DMS 273 (cell line): ENCODE results near the gene MPP2.
"Not testable (repeated sequence)": the region's sequence is repeated elsewhere in the genome, so short reads cannot be mapped to it uniquely, and the experiment has no call there.

Experiments used
- DNase-seq: peaks from one replicate; lab custom pipeline; 2025; ENCODE audit not compliant: unreplicated experiment; lab: John Stamatoyannopoulos, UW

MPP2 gene

DNA sequence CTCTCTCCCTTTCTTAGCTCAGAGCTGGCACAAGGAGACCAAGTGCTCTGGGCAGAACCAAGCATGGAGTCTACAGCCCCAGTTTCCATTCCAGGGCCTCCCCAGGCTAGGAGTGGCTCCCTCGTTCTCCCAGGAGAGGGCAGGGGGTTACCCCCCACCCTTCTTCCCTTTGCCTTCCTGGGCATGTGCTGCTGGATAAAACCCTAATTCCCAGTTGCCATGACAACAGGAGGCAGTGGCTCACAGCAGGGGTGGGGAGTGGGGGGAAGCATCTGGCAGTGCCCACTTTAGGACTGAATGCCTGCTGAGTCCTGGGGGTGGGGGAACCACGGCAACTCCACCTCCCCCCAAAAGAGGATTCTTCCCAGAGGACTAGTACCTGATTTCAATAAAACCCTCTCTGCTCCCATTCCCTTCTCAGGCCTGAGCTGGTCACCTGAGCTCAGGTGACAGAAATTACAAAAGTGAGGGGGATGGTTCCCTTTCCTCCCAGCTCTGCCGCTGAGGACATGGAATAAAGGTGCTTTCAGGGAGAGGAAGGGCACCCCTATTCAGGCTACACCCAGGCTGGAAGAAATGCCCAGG is 1.8 kb downstream of the MPP2 start:
- peak; percentile 83 for DNase-seq

DNA sequence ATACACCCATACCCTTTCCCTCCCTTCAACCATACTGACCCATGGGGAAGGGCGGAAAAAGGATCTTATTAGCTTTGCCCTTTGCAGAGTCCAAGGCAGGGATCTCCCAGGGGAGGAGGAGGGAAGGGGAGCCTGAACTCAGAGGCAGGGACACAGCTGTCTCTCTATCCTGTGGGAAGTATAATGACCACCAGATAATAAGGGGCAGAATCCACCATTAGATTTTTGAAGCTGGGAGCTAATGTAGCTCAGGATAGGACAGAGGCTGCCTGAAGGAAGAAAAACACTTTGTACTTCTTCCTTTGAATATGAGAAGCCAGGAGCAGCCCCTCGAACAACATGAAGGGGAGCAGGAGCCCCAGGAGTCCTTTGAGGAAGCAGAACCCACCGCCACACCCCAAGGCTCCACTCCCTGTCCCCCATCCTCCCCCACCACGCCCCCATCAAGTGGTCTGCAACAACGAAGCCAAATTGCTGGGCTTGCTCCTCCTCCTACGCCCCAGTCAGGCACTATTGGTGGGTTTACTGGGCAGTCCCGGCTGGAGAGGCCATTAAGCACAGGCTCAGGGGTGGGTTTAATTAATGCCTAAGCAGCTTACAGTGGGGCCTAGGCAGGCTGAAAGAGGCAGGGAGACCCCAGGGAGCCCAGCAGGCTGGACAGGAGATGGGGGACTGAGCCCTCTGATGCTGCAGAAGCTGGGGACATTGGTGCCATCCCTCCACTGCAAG is 5.3 kb downstream of the MPP2 start:
- no peak for DNase-seq

DNA sequence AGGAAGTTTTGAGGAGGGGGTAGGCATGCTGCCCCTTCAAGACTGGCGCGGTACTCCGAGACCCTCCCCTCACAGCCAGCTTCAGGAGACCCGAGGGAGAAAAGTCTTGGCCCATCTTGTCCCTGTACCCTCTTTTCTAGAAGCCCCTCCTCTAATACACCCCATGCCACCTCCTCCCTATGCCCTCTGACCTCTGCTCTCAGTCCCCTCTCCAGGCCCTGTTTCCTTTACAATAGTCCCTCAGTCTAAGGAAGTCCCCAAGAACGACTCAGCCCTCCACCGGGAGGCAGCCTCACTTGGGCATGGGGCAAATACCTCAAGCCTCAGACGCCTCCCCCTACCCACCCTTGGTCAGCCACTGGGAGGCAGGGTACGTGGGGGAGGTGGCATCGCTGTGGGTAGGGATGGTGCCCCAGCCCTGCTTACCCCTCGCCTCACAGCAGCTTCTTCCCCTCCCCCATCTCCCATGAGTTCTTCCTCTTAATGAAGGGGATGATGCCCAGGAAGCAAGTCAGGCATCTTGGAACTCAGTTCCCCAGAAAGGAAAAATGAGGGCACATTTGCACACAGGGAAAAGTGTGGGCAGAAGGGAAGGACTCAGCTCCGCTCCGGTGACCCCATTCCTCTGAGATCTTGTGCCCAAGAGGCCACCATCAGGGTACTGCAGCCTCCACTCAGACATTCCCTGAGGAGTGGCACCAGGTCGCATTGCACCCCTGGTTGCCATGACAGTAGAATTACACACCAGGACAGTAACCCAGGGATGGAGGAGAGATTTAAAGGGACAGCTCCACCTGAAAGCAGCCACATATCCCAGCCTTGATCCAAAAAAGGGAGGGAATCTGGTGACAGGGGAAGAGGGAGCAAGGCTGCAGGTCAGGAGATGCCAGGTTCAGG is 6.2 kb downstream of the MPP2 start:
- DNase-seq: peak; percentile 52

DNA sequence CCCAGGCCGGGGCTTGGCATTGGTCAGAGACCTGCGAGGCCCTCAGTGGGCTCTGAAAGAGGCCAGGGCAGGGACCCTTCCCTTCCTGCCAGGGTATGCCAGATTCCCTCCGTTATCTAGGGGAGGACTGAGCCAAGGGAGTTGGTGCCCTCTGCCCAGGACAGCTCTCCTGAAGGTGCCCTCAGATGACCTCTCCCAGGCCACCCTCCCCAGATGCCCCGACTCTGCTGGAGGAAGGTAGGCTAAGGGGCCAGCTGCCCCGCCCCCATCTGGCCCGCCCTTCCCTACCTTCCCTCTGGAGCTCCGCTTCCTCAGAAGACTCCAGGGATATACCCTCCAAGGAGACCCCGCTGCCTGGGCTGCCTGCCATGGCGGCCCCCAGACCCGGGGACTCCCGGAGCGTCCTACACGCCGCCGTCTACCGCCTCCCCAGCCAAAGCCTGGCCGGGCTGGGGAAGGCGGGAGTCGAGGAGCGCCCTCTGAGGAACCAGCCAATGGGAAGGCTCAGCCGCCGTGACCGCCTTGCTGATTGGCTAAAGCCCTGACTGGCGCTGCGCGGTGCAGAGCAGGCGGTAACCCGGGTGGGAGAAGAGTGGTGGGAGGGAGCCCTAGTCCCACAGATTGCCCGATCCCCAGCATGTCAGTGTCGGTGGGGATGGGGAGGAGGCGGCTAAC is 7.0 kb downstream of the MPP2 start:
- DNase-seq: peak; percentile 97

DNA sequence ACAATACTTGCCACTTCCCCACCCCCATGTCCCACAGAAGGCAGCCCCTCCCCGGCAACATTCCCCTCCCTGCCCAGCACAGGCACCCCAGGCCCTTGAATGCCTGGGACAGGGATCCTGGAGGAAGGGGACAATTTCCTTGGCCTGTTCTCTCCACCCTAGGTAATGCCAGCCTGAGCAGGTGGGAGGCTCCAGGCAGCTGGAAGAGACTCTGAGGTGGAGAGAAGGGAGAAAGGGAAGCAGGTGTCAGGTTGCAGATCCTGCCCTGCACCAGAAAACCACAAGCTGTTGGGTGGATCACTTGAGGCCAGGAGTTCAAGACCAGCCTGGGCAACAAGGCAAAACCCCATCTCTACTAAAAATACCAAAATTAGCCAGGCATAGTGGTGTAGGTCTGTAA is 8.9 kb downstream of the MPP2 start:
- DNase-seq: peak; percentile 65

DNA sequence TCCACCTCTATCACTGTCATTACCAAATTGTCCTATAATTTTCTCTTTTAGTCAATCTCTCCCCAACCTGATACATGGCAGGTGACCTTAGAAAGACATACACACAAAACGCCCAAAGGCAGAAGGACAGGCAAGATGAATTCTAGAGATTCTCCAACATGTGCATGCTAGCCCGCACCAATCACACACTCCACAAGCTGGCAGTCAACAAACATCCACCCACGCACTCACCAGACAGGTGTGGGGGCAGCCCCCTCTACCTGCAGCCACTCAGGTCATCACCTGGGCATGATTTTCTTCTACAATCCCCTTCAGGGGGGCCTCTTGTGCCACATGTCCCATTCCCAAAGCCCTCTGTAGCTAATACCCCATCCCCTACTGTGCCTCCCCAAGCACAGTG is 9.5 kb downstream of the MPP2 start:
- no peak for DNase-seq

DNA sequence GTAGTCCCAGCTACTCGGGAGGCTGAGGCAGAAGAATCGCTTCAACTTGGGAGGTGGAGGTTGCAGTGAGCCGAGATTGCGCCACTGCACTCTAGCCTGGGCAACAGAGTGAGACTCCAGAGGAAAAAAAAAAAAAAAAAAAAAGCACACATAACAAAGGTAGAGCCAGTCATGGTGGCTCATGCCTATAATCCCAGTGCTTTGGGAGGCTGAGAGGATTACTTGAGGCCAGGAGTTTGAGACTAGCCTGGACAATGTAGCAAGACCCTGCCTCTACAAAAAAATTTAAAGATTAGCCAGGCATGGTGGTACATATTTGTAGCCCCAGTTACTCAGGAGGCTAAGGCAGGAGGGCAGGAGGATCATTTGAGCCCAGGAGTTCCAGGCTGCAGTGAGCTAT is 12.8 kb downstream of the MPP2 start:
- DNase-seq: not testable (repeated sequence)

DNA sequence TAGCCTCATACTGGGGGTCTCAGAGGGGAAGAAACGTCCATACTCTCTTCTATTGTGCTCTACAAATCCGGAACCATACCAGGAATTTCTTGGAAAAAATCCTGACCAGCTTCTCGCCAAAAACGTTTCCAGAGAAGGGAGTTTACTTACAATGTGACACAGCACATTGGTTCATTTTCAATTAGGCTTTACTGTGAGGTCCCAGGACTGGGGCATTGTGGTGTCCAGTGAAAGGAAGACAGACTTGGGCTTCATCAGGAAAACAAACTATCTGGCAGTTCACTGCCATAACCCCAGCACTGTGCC is 14.7 kb downstream of the MPP2 start:
- no peak for DNase-seq

DNA sequence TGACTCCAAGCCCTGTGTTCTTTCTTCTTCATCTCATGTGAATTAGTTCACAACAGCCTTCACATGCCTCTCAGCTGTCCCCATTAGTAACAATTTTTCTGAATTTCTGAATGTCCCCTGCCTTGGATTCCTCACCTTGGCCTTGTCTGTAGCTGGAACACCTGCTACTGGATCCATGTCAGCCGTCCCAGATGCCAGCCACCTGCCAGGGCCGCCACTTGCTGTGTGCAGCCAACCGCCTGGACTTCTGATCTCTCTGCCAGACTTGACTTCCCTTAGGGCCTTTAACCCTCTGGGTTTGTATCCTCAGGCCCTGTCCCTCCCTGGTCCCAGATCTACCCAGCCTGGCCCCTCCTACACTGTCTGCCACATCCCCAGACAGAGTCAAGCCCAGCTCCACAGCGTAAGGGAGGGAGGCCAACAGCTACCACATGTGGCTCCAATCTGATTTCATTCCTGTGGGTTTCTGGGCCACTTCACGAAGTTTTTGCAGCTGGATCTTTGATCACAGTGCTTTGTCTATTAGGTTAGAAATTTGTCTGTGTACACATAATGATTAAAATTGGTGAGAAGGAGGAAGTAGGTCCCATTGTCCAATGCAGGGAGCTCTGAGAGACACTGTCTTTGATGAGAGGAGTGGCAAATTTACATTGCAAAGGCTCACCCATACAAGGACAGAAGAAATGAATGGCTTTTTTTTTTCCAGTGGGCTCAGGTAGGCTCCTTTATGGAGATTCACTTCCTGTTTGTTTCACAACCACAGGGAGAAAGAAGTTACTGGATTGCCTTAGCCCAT is 15.3 kb downstream of the MPP2 start:
- no peak for DNase-seq

DNA sequence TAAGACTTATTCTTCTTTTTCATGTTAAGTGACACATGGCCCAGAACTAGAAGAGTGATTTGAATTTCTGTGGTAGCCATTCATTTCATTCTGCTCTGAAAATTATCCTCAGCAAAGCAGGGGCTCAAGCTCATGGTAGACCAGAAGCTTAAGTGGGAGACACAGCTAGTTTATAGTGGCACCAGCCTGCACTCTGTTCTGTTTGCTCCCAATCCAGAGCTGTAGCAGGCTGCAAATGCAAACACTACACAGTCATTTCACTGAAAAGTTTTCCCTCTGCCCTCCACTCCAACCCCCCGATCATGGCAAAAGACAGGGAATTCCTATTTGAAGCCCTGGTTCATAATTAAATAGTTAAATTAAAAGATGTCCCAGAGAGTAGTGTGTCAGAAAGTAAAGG is 17.1 kb downstream of the MPP2 start:
- DNase-seq: no peak

DNA sequence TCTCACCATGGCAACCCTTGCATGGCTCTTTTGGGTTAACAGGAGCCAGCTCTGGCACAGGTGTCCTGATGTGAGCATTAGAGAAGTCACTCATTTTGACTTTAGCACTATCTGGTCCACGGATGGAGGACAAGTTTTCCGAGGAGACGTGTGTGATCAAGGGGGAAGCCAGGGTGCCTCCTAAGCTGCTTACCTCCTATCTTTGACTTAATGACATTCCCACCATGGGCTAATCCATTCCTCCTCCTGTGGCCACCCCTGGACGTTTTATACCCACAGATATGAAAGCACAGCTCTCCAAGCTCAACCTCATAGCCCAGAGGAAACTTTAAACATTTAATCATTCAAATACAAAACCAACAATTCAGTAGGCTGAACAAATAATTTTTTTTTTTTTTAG is 18.8 kb downstream of the MPP2 start:
- no peak for DNase-seq

DNA sequence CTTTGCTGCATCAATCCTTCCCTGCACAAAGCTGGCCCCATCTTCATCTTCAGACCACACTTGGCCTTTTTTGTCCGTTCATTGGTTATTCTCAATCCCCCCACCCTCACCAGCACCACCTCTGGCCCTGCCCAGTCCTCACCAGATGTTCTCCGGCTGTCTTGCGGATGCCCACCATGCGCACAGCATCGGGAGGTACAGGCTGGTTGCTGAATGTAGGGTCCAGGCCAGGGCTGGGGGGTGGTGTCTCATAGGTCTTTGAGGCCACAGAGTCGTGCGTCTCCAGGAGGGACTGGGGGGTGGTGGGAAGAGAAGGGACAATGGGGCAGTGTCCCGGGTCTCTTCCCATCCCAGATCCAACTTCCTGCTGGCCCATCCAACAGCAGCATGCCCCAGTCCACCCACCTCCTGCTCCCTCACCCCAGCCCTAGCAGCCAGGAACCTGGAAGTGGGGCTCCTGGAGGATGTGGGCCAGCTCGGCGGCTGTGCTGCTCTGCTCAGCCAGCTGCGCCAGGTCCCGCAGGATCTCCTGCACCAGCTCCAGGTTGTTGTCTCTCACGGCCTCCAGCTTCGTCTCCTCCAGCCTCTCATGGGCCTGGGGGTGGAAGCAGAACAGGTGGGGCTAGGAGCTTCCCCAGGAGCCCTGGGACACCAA is 24.4 kb downstream of the MPP2 start:
- DNase-seq: no peak

DNA sequence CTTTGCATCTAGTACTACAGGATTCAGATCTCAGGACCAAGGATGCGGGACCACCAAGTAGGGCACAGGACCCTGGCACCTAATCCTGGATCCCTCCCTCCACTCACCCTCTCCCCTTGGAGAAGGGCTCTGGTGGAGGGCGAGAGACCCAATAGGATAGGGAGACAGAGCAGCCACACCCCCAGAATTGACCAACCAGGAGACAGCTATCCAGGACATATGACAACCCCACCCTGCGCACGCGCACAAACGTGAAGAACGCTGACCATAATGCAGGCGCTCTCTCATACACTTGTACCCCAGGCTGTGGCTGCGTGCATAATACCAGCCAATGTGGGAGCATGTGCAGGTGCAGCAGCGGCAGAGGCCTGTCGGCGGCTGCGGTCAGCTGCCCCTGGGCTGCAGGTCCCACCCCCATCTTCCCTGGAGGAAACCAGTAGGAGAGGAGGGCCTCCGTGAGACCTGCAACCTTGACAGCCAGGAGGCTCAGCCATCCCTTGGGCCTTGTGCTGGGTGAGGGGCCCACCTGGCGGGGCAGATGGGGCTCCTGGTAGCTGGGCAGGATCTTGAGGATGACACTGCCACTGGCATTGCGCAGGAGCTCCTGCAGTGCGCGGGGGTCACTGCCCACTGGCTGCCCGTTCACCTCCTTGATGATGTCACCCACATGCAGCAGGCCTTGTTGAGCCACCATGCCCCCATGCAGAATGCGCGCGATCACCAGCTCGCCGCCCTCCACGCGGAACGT is 25.4 kb downstream of the MPP2 start:
- no peak for DNase-seq

DNA sequence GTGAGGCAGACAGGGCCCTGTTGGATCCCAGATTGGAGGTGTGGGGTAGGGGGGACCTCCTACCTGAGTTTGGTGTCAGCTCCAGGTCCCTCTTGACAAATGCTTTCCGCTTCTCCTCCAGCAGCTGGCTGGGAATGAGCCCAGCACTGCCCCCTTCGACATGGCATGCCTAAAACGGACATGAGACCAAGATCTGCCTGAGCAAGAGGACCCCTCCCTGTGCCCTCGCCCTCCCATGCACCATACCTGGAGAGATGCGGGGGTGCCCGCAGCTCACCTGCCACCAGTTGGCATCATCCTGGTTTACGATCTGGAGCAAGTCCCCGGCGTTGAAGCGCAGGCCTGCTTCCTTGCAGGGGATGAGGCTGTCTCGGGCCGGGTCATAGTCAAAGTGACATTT is 26.2 kb downstream of the MPP2 start:
- DNase-seq: no peak

DNA sequence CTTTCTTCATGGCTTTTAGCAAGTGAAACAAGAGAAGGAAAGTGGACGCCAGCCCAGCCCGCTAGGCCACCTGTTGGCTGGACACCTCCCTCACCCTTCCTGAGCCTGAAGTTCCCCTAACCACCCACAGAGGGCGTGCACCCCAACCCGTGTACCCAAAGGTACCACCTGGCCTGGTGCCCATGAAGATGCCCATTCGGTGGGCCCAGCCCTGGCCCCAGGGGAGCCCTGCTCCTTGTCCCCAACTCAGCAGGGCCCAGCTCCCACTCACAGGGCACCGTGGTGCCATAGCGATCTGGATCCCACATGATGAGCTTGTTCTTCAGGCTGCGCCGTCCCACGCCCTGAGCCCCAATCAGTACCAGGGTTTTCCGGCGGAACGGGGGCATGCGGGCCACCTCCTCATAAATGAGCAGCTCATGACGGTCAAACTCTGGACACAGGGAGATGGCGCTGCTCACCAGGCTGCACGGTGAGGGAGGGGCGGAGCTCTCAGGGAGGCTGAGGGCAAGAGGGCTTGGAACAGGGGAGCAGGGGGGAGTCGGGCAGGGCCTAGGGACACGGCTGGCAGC is 26.8 kb downstream of the MPP2 start:
- peak; percentile 83 for DNase-seq

DNA sequence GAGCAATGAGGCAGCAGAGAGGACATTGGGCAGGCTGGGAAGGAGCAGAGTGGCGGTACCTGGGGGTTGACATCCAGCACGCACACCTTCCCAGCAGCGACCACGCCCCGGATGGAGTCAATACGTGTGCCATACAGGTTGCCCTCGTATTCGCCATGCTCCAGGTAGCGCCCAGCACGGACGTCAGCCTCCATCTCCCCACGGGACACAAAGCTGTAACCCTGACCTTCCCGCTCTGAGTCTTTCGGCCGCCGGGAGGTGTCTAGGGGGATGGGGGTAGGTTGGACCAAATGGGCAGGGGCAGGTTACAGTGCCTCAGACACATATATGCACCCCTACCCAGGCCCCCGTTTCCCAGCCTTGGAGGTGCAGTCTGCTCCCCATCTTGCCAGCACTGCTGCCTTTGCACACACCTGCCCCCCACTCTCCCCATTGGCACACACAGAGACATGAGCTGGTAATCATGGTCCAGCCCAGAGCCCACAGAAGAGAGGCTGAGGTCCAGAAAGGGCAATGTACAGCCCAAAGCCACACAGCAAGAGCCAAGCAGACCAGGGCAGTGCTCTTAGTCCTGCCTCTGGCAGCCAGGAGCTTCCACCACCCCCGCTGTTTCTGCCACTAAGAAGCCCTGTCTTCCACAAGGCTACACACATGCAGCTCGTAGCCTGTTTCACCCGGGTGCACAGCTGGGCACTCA is 27.5 kb downstream of the MPP2 start:
- DNase-seq: no peak

DNA sequence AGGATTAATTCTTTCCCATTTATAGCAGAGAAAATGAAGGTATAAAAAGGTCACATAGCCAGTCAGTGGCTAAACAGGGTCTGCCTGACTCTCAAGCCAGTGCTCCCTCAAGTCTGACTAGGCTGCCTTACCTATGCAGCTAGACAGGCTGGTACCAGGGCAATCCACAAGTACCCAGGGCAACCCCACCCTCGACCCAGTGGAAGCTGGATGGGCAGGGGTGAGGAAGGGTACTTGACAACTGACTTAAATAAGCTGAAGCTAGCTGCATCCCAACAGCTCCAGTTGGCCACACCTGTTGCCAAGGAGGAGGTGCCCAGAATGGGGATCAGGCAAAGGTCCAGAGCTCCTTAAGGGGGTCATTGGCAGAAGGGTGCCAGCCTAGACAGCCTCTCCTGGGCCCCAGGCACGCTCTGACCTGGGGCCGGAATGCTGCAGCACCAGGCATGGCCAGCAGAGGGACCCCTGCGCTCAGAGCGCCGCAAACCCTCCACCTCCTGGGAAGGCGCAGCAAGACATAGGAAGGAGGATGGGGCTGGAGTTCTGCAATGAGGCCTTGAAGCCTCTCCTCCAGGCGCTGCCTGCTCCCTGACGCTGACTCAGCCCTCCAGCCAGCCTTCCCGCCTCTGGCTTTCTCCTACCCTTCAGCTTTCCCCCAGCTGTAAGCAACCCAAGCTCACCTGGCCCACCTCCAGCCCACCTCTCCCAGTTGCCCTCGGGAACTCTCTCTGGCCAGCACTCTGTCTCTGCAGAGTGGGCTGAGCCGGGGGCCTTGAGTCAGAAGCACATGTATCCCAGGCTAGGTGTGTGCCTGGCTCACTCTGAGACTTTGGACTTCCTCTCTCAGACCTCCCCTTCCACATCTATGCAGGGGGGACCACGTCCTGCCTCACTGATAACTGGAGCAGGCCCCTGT is 28.8 kb downstream of the MPP2 start:
- DNase-seq: peak; percentile 90
